NCI-H510A treated with DMSO at 0.1 percent for 48 hours (cell line): ENCODE measurements around the gene TECTA.
A peak's percentile ranks its signal among the peaks of the same experiment; 100 is the strongest.

ENCODE experiments used
- DNase-seq: peaks from one replicate; lab custom pipeline; 2025; lab: John Stamatoyannopoulos, UW

The TECTA gene

DNA sequence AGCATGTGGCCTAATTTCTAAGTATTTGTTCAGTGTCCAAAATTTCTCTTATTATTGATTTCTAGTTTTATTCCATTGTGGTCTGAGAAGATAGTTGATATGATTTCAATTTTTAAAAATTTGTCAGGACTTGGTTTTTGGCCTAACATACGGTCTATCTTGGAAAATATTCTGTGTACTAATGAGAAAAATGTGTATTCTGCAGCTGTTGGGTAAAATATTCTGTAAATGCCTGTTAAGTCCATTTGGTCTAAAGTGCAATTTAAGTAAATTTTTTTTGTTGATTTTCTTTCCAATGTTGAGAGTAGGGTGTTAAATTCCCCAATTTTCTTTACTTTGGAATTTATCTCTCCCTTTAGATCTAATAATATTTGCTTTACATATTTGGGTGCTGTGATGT is 78.3 kb downstream of the TECTA start:
- DNase-seq: no peak

DNA sequence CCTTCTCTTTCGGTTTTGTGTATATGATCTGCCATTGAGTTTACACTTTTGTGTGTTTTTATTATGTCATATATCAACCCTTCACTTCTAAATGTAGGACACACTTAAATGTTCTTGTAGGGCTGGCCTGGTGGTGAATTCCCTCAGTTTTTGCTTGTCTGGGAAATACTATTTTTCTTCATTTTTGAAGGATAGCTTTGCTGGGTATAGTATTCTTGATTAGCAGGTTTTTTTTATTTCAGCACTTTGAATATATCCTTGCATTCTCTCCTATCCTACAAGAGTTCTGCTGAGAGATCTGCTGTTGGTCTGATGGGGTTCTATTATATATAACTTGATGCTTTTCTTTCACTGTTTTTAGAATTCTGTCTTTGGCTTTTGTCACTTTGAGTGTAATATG is 79.1 kb downstream of the TECTA start:
- DNase-seq: no peak

DNA sequence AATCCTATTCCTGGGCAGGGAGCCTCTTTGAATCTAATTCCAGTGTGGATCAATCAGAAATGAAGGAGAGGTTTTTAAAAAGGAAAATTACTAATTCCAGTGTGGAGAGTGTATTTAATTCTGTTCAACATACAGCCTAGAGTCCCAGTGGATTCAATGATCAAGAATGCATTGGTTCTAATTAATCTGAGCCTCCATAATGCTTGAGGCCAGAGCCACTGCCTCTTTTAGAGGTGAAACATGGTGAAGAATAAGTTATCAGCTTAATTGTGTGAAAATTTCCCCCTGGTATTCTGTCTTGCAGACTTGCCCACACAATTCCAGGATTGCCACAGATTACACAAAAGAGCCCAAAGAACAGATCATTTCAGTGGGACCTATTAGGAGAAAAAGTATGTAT is 87.7 kb downstream of the TECTA start:
- no peak for DNase-seq

DNA sequence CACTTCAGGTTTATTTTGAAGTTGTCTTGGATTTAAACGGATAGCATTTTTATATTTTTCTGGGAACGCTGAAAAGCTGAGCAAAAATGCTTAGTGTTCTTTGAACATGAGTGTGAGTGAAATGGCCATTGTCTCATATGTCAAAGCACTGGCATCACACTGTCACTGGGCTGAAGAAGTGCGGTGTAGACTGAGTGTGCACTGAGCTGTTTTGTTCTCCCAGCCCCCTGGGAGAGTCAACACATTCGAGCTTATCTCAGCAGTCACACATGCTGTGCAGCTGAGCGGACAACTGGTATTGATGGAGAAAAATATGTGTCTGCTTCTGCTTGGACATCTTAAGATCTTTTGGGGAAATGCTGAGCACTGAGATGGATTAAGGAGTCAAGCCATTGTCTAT is 90.8 kb downstream of the TECTA start:
- no peak for DNase-seq

DNA sequence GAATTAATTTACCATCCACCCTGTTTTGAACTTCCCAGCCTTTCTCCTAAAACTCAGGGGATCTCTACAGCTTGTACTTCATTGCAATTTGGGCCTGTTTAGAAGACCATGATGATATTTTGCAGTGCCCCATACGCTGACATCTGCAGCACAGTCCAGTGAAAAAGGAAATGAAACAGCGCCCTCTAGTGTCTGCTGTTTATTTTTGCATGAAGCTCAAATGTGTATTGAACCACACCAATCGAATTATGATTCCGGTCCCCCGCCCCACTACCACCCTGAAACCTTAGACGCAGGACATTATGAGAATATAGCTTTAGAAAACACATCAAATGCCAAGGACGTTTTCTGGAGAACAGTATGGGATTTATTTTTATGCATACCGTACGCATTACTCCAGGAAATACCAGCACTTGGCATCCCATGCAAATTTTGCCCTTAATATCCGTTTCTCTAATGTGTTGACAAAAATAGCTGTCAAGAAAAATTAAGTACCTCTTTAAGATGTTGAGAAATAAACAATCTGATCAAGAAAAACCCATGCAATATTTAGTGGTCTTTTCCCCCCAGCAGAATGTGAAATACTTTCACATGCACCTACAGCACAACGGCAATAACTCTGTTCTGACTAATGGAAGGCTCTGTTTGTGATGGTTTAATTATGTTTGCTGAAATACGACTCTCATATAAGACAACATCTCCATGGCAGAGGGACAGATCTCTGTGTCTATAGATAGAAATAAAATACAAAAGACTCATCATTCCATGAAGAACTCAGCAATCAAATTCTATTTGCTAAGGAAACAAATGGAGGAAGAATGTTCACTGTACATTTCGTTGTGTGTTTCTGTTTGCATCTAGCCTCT is 93.9 kb downstream of the TECTA start:
- DNase-seq: peak; percentile 4

DNA sequence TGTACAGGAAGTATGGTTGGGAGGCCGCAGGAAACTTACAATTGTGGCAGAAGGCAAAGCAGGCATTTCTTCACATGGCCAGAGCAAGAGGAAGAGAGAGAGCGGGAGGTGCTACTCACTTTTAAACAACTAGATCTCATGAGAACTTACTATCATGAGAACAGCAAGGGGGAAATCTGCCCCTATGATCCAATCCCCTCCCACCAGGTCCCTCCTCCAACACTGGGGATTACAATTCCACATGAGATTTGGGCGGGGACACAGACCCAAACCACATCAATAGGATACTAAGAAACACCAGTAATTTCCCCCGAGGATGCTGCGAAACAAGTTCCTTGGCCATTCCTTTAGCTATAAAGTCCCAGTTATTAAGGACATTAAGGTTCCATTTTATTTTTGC is 97.4 kb downstream of the TECTA start:
- DNase-seq: no peak

DNA sequence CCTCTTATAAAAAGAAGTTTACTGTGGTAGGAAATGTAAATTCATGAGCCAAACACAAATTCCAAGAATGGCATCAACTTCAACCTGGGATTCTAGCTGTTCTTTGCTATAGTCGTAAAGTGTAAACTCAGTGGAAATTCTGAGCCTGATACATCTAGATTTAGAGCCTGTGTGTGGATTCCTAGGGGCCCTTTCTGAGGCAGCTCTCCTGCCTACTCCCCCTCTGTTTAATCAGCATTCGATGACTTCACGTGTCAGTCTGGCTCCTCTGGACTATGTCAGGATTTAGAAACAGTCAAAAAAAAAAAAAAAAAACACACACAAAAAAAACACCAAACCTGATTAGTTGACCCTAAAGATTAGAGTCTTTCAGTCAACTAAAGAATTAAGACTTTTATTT is 98.5 kb downstream of the TECTA start:
- no peak for DNase-seq

DNA sequence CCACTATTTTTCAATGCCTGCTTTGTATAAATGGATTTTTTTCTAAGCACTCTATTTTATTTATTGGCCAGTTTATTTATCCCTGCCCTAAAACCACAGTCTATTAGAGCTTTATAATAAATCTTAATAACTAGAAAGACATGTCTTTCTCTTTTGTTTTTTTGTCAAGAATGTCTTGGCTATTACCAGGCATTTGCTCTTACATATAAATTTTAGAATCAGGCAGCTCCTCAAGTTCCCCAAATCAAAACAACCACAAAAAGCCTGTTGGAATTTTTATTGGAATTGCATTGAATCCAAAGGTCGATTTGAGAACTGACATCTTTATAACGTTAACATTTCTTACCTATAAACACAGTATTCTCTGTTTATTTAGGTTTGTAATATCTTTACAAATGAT is 105.8 kb downstream of the TECTA start:
- DNase-seq: no peak

DNA sequence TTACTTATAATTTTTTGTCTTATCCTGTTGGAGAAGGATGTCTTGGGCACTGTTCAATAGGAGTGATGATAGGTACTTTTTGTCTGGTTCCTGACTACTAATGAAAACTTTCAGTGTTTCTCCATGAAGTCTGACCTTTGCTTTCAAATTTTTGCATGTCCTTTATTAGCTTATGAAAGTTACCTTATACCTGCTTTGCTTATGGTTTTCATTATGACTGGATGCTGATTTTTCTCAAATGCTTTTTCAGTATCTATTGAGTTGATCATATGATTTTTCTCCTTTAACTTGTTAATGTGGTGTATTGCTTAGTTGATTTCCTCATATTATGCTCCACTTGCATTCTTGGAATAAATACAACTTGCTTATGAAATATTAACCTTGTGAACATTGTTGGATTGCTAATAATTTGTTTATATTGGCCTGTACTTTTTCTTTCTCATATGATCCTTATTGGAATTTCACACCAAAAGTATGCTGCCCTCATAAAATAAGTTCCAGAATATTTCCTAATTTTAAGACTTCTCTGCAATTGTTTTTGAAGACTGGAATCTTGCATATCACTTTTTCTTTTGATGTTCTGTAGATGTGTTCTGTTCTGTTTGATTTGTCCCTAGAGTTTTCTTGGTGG is 106.6 kb downstream of the TECTA start:
- no peak for DNase-seq

DNA sequence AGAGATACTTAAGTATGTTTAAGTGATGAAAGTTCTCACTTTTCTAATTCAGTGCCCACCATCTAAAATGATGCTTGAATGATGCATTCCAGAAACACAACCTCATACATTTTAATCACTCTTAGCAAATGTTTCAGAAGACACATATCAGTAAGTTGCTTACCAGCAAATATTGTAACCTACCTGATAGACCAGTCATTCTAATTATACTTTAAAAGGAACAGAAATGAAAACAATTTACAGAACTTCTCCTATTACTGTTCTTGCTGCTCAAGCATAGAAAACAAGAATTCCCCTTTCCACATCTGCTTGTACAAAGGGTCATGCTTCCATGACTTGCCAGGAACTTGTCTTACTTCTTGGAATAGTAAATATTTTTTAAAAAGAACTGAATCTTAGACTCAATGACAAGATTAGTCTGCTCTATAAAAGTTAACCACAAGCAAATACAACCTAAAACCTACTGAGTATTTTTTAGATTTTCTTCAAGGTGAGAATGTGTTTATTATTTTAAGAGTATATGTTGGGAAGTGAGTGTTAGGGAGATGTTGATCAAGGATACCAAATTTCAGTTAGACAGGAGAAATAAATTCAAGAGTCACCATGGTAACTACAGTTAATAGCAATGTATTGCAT is 109.5 kb downstream of the TECTA start:
- no peak for DNase-seq

DNA sequence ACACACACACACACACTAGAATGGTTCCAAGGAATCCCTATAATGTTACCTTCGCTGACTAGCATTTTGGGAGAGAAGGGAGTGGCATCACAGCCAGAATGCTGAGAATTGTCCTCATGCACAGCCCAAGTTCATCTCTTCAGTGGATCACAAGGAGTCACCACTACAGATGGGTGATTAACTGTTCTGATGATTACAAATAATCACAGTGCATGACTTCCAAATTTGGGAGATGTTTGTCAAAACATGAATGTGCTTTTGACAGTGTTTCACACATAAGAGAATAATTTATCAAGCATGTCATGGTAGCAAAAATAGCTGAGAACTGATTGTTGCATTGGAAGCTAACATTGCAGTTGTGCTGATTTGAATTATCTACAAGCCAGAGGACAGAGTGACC is 110.6 kb downstream of the TECTA start:
- DNase-seq: no peak

DNA sequence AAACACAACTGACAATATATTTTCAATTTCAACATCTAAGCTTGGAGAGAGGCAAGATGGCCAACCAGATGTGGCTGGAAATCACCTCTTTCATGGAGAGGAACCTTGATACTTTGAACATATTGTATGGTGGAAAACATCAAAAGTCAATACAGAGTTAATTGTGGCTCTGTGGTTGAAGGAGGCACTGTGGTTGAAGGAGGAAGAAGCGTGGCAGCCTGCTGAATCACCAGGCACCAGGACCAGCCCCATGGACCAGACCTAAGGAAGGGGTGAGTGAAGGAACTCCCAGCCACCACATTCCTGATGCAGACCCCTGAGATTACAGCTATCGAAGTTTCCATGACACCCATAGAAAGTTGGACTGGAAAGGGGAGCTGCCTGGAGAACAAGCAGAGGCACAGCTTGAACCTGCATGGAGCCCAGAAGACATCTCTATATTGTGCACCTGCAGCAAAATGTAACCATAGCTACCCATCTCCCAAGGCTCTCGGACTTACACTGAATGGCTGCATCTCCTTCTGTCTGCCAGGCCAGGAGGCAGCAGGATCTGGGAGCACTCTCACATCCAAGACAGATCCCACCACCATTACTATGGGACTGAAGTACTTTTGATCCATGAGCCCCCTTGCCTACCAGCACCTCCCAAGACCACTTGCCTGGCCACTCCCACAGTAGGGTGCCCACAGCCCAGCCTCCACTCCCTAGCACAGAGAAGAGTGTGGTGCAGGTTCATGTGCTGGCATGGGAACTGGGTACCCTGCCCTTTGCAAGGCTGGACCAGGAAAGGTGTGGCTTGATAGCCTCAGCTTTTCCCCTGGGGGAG is 111.7 kb downstream of the TECTA start:
- DNase-seq: no peak

DNA sequence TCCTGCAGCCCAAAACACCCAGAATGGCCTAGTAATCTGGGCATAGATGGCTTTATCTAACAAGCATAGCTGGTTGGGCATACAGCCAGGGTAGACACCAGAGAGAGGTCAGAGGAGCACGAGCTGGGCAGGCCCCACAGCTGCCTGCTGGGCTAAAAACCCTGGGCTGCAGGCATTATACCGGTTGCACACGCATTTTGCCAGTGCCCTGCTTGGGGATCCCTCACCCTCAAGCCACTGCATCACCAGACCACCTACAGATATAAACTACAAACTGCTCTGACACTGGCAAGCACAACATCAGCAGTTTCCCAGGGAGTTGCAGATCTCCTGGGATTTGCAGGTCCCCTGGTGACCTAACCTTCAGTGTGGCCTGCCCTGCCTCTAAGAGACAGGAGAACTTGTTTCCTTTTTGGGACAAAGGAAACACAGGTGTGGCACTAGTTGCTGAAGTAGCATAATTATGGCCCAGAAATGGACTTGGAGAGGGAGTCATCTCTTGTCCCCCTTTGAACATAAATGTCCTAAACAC is 112.4 kb downstream of the TECTA start:
- no peak for DNase-seq

DNA sequence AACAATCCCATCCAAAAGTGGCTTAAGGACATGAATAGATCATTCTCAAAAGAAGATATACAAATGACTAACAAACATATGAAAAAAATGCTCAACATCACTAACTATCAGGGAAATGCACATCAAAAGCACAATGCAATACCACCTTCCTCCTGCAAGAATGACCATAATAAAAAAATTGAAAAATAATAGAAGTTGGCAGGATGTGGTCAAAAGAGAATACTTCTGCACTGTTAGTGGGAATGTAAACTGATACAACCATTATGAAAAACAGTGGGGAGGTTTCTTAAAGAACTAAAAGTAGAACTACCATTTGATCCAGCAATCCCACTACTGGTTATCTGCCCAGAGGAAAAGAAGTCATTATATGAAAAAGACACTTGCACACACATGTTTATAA is 113.8 kb downstream of the TECTA start:
- DNase-seq: no peak

DNA sequence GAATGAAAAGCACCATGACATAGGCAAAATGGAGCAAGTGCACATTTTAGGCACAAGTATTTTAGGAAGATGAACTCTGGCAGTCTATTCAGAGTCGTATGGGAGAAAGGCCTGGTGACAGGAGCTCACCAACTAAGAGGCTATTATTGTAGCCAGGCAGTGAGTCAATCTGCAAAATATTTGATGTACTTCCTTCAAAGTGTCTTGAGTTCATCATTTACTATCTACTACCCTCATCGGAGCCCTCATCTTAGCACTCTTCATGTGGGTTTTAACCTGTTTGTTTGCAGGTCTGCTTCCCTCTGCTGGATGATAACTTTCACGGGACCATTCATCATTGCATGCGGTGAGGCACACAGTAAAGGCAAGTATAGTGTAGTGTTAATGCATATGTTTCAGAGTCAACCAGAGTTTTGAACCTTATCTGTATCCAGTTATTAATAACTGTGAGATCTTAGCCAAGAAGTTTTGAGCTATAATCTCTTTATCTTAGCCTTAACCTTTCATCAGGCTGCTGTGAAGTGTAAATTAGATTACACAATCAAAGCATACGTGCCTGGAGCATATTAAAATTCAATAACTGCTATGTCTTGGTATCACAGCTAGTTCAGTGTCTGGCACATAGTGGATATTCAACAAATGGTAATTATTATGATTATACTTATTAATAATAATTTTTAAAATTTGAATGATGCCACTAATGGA is 120.6 kb downstream of the TECTA start:
- DNase-seq: no peak

DNA sequence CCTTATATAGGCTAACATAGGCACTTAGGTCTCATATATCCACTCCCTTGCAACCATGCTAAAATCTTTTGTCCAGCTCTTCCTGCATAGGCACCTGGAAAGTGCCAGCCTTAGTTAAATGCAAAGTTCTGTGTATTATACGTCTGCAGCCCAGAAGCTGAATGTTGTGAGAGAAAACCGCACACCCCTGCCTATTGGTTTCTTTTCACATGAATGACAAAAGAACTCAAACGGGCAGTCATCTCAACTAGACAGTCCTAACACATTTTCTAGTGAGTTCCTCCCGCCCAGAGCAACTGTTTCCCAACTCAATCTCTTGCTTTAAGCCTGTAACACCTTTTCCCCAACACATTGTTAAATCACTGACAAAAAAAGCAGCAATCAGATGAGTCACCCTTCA is 122.1 kb downstream of the TECTA start:
- DNase-seq: no peak

DNA sequence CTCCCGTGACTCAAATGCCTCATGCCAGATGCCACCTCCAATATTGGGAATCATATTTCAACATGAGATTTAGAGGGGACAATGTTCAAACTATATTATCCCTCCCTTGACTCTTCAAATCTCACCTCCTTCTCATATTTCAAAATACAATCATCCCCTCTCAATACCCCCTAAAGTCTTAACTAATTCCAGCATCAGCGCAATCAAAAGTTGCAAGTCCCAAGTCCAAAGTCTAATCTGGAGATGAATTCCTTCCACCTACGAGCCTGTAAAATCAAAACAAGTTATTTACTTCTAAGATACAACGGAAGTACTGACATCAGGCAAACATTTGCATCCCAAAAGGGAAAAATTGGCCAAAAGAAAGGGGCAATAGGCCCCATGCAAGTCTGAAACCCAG is 124.3 kb downstream of the TECTA start:
- DNase-seq: no peak

DNA sequence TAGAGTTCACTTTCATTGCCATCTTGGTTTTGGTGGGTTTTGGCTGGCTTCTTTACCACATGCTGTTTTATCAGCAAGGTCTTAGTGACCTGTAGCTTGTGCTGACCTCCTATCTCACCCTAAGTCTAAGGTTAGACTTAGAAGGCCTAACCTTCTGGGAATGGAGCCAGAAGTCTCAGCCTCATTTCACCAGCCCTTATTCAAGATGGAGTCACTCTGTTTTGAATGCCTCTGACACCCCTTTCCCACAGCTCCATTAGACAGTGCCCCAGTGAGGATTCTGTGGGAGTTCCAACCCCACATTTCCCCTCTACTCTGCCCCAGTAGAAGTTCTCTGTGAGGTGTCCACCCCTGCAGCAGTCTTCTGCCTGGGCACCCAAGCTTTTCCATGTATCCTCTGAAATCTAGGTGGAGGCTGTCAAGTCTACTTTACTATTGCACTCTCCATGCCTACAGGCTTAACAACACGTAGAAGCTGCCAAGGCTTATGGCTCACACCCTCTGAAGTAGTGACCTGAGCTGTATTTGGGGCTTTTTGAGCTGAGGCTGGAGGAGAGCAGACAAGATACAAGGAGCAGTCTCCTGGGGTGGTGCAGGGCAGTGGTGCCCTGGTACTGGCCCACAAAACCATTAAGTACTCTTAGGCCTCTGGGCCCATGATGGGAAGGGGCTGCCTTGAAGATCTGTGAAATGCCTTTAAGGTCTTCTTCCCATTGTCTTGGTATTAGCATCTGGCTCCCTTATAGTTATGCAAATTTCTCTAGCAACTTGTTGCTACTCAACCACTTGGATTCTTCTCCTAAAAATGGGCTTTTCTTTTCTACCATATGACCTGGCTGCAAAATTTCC is 125.6 kb downstream of the TECTA start:
- DNase-seq: no peak

DNA sequence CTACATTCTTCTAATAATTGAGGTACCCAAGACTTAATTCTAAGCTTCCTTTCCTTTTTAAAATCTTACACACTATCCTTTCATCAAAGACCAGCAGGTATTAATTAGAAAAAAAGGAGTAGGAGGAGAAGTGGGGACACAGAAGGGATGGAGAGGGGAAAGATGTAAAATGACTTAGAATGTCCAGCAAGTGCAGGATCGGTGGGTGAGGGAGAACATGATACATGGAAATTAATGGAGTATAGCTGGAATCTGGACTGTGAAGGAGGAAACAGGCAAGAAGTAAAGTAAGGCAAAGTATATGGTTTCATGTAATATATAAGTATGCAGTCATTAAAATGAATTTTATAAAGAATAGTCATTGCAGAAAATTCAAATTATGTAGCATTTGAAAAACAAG is 127.8 kb downstream of the TECTA start:
- no peak for DNase-seq

DNA sequence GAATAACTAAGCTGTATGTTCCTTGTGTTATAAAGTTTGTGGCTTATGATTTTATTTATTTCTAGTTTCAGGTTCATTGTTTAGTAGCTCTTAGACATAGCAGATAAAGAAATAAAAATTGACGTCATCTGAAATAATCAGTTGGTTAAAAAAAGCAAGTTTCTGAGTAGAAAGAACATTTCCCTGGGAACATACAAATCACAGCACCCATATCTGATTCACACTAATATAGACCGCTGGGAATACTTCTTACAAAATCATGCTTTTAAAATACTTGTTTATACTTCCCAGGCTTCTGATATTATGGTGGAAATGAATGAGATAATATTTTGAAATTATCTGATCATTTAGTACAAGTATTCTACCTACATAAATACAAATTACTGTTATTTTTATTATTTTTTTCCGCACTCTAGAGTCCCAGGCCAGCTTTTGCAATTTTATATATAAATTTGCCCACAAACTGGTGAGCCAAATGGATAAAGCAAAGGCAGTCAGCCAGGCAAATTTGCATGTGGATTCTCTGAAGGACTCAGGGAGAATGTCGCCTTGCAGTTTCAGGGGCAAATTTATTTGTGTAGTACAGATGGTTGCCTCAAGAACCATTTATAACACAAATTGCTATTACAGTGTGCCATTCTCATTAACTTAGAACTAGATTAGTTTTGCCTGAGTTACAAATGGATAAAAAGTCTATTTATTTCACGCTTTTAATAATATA is 128.6 kb downstream of the TECTA start:
- no peak for DNase-seq
